Neural crest cell (in vitro differentiated cells): Measurements from ENCODE around the gene NOS1AP. TPM values are rescaled to one million over a fixed set of nuclear protein-coding genes. Genes with fewer than 3 reads are reported as not detected.

Experiments
- DNase-seq: peaks from one replicate; pipeline ENCODE4 v3.0.0; 2021; ENCODE audit warnings: low read depth, mixed read lengths, low spot score
- H3K27ac Mint-ChIP-seq: one replicate; pipeline ENCODE4 v1.8.0; 2021; ENCODE audit warnings: mild to moderate bottlenecking, mixed read lengths; ENCODE audit not compliant: unreplicated experiment
- H3K27me3 Mint-ChIP-seq: 2 replicates; pipeline ENCODE4 v1.8.0; 2021; ENCODE audit warnings: low read depth, mild to moderate bottlenecking, mixed read lengths
- H3K36me3 Mint-ChIP-seq: 2 replicates; pipeline ENCODE4 v1.8.0; 2021; ENCODE audit warnings: low read depth, mild to moderate bottlenecking, mixed read lengths
- H3K4me1 Mint-ChIP-seq: 2 replicates; pipeline ENCODE4 v1.8.0; 2021; ENCODE audit warnings: mixed read lengths
- H3K4me3 Mint-ChIP-seq: one replicate; pipeline ENCODE4 v1.8.0; 2021; ENCODE audit warnings: mild to moderate bottlenecking, mixed read lengths
- H3K9me3 Mint-ChIP-seq: 2 replicates; pipeline ENCODE4 v1.8.0; 2021; ENCODE audit warnings: mixed read lengths
- CTCF ChIP-seq: fragments of 200-600 bp; sonication (generic); conservative IDR thresholded peaks from 2 replicates; pipeline ENCODE4 v1.5.0; 2021; ENCODE audit warnings: antibody characterized with exemption, mild to moderate bottlenecking
- total RNA-seq: library from RNA; stranded (reverse); gene quantifications from 2 replicates; pipeline ENCODE4 v1.2.1, GENCODE V29; 2021

The NOS1AP gene
- total RNA-seq, 1 donor from 2014 or later = 7.0 TPM

GRCh38 chr1:162094271-162094670, 24.8 kb downstream of the NOS1AP start:
- Mint-ChIP-seq H3K9me3 (peaks cover 3% of the 10 kb centered on the region), H3K27me3 (no peaks in the 10 kb centered on the region), H3K27ac (no peak overlapping the region), H3K4me3 (no peak overlapping the region), H3K36me3 (peaks cover 8% of the 10 kb centered on the region), H3K4me1 (peaks cover 24% of the 10 kb centered on the region)
- TF ChIP-seq CTCF = no peak
- no peak for DNase-seq

GRCh38 chr1:162094723-162095122, 25.2 kb downstream of the NOS1AP start:
- peaks cover 5% of the 10 kb centered on the region for H3K36me3 Mint-ChIP-seq
- no peak overlapping the region for H3K27ac Mint-ChIP-seq
- no peaks in the 10 kb centered on the region for H3K9me3 Mint-ChIP-seq
- DNase-seq = no peak
- no peak overlapping the region for H3K4me3 Mint-ChIP-seq
- TF ChIP-seq CTCF = no peak
- no peaks in the 10 kb centered on the region for H3K27me3 Mint-ChIP-seq
- H3K4me1 Mint-ChIP-seq = peaks cover 24% of the 10 kb centered on the region

GRCh38 chr1:162107911-162108310, 38.4 kb downstream of the NOS1AP start:
- peaks cover 8% of the 10 kb centered on the region for H3K4me1 Mint-ChIP-seq
- no peak for TF ChIP-seq CTCF
- peaks cover 20% of the 10 kb centered on the region for H3K9me3 Mint-ChIP-seq
- H3K27ac Mint-ChIP-seq = no peak overlapping the region
- DNase-seq = no peak
- no peaks in the 10 kb centered on the region for H3K27me3 Mint-ChIP-seq
- no peak overlapping the region for H3K4me3 Mint-ChIP-seq
- peaks cover 25% of the 10 kb centered on the region for H3K36me3 Mint-ChIP-seq

GRCh38 chr1:162108426-162108825, 38.9 kb downstream of the NOS1AP start:
- DNase-seq = no peak
- Mint-ChIP-seq H3K9me3 (peaks cover 17% of the 10 kb centered on the region), H3K4me3 (no peak overlapping the region), H3K36me3 (peaks cover 22% of the 10 kb centered on the region), H3K27me3 (no peaks in the 10 kb centered on the region), H3K27ac (no peak overlapping the region), H3K4me1 (peaks cover 8% of the 10 kb centered on the region)
- no peak for TF ChIP-seq CTCF

- Mint-ChIP-seq H3K27ac (no peak overlapping the region), H3K27me3 (no peaks in the 10 kb centered on the region), H3K36me3 (peaks cover 9% of the 10 kb centered on the region), H3K9me3 (peaks cover 7% of the 10 kb centered on the region), H3K4me1 (peaks cover 15% of the 10 kb centered on the region), H3K4me3 (no peak overlapping the region)
- TF ChIP-seq CTCF = no peak
- no peak for DNase-seq
Observed at GRCh38 chr1:162110910-162111309, 41.4 kb downstream of the NOS1AP start.

- Mint-ChIP-seq H3K9me3 (peaks cover 7% of the 10 kb centered on the region), H3K4me1 (peaks cover 22% of the 10 kb centered on the region), H3K27me3 (no peaks in the 10 kb centered on the region), H3K4me3 (no peak overlapping the region), H3K36me3 (peaks cover 9% of the 10 kb centered on the region), H3K27ac (no peak overlapping the region)
- DNase-seq = no peak
- no peak for TF ChIP-seq CTCF
Observed at GRCh38 chr1:162111572-162111971, 42.1 kb downstream of the NOS1AP start.
